AG04449 (cell line): ENCODE results near the gene IFNLR1.

Experiments used
- CTCF ChIA-PET: fragments of 350-600 bp; formaldehyde crosslinking; extraction: SDS; loops from one replicate; lab custom pipeline; 2021; ENCODE audit warnings: antibody characterized with exemption; lab: Yijun Ruan, JAX
- POLR2A ChIA-PET: fragments of 400-600, 350-600 bp; formaldehyde crosslinking; extraction: SDS; loops from one replicate; lab custom pipeline; 2020; ENCODE audit warnings: antibody characterized with exemption, inconsistent platforms; lab: Yijun Ruan, JAX
- DNase-seq: peaks from one replicate; pipeline ENCODE4 v3.0.0-alpha.2; 2010; ENCODE audit warnings: low read depth, low spot score
- H3K4me3 ChIP-seq: 2 replicates; pipeline ENCODE4 v1.5.1; 2011; ENCODE audit warnings: low read depth, mild to moderate bottlenecking, control low read depth, low read length
- CTCF ChIP-seq: IDR thresholded peaks from one replicate; pipeline ENCODE4 v1.5.1; 2011; ENCODE audit warnings: mild to moderate bottlenecking, moderate library complexity, low read length, control low read depth, inconsistent platforms; ENCODE audit not compliant: insufficient read depth; ENCODE audit errors: missing control alignments

The IFNLR1 gene

GRCh38 chr1:24147194-24147593 lies 39.9 kb downstream of the IFNLR1 start:
- DNase-seq, result no peak
- ChIA-PET POLR2A (no interaction called here), CTCF (interaction anchor here (0.9 to 9.0 kb wide), 7 partner anchors 9 to 245 kb away, joined by 3 to 102 read pairs (median 5); no protein-coding TSS in a partner anchor)
- no peak for TF ChIP-seq CTCF
- H3K4me3 ChIP-seq, result no peak overlapping the region

DNA sequence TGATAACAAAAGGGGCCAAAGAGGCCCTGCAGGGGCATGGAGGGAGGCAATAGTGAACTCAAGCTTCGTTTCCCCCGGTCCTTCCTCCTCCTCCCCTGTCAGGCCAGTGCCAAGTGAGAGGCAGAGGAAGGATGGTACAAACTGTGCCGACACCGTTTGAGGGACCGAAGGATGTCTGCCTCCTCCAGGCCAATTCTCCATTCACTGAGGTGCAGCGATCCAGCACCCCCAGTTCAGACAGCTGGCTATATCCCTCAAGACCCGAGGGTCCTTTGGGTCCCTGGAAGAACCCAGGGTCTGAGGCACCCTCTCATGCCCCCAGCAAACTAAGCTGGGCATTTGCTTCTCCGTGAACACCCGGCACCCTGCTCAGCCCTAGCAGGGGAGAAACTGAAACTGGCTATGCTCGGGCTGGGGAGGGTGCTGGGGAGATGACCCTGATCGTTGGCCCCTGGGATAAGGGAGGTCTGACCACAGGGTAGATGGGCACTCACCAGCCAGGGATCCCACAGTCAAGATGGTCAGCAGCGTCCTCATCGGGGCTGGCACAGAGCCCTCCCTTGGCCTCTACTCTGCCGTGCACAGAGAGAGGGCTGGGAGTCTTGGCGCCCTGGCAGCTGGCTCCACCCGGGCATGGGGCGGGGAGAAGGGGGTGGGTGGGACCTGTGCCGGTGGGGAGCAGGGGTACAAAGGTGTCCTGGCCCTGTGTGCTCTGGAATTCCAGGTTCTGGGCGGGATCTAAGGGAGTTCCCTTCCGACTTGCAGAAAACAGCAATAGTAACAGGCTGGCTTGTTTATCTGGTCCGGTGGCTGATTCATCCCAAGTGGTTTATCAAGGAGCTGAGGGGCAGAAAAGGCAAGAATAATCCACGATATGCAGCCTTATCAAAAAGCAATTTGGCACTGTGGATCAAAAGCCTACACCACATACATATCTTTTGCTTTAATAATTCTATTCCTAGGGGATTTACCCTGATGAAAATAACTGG lies 44.2 kb downstream of the IFNLR1 start, which contains the start of gene IL22RA1:
IL22RA1 (minus strand) TSS at position 595 of the 989 bp plus-strand sequence; CDS start at position 537, 58 bp downstream.
- POLR2A ChIA-PET, result no interaction called here
- TF ChIP-seq CTCF, result no peak
- CTCF ChIA-PET, result interaction anchor here (1.1 to 3.0 kb wide), 3 partner anchors 8 to 250 kb away, joined by 3 to 21 read pairs (median 4); no protein-coding TSS in a partner anchor
- no peak for DNase-seq
- H3K4me3 ChIP-seq, result peak within 1 kb of the TSS; percentile 20; the same call in 1 of the 2 replicates

GRCh38 chr1:24141311-24141997 lies 45.6 kb downstream of the IFNLR1 start:
- ChIA-PET POLR2A (no interaction called here), CTCF (interaction anchor here (1.1 to 3.0 kb wide), 3 partner anchors 9 to 251 kb away, joined by 3 to 21 read pairs (median 4); no protein-coding TSS in a partner anchor)
- DNase-seq, result no peak
- H3K4me3 ChIP-seq, result no peak overlapping the region
- no peak for TF ChIP-seq CTCF

- no peak overlapping the region for H3K4me3 ChIP-seq
- POLR2A ChIA-PET, result no interaction called here
- DNase-seq, result no peak
- CTCF ChIA-PET, result interaction anchor here (3.0 kb wide), 1 partner anchor 10 kb away, joined by 21 read pairs; no protein-coding TSS in a partner anchor
- TF ChIP-seq CTCF, result no peak
Observed at GRCh38 chr1:24140741-24141181, 46.3 kb downstream of the IFNLR1 start.

DNA sequence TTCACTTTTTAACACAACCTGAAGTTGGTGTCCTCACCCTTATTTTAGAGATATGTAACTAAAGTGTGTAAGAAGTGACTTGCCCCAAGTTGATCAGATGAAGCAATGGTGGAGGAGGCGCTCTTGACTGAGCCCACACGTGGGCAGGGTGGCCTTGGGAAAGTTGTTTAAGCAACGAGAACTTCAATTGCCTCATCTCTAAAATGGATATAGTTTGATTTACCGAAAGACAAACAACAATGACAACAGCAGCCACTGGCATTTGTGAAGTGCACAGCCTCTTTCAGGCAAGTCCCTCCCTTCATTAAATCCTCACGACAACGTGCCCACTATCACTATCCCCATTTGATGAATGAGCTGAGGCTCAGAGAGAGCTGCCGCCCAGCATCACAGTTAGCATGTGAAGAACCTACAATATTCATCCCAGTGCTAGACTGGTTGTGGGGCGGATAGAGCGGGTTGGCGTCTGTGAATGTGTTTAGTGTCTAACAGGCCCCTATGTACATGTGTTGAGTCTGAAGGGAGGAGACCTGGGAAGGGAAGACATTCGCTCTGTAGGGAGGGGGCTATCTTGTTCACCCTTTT lies 47.2 kb downstream of the IFNLR1 start:
- TF ChIP-seq CTCF, result no peak
- ChIA-PET POLR2A (no interaction called here), CTCF (interaction anchor here (3.0 to 3.9 kb wide), 2 partner anchors 10 to 11 kb away, joined by 19 to 21 read pairs; no protein-coding TSS in a partner anchor)
- no peak for DNase-seq
- no peak overlapping the region for H3K4me3 ChIP-seq
